Naive thymus-derived CD4-positive, alpha-beta T cell (primary cell): ENCODE data around the gene RAB44. TPM values are rescaled to one million over a fixed set of nuclear protein-coding genes. Genes with fewer than 3 reads are reported as not detected.

Experiments used
- ATAC-seq: fragments of 150-1000 bp; cut with Tn5 transposase; 2 replicates; pipeline ENCODE4 v1.10.0; 2021; ENCODE audit warnings: mild to moderate bottlenecking, moderate library complexity
- CTCF ChIA-PET: fragments of 350-600 bp; sonication (Branson Sonifier 250); formaldehyde crosslinking; loops from one replicate; lab custom pipeline; 2021; ENCODE audit warnings: antibody characterized with exemption; lab: Charles Lee
- POLR2A ChIA-PET: fragments of 350-600 bp; sonication (Branson Sonifier 250); formaldehyde crosslinking; loops from one replicate; lab custom pipeline; 2021; ENCODE audit warnings: antibody characterized with exemption, inconsistent platforms; lab: Charles Lee
- DNase-seq, 9 donors: peaks; one replicate each; pipeline versions ENCODE4 v3.0.0 to v3.0.0-alpha.2; 2020 to 2022; ENCODE audit warnings: mixed read lengths in 1 of 9
- H3K27ac ChIP-seq: one replicate; pipeline ENCODE4 v1.7.0; 2013; ENCODE audit warnings: mild to moderate bottlenecking, low read depth, low read length, moderate library complexity
- H3K27me3 ChIP-seq, 2 donors: one replicate each; pipeline ENCODE4 v1.7.0; 2013; ENCODE audit warnings: low read length in 2 of 2, mild to moderate bottlenecking in 2 of 2, moderate library complexity in 2 of 2; ENCODE audit not compliant: control insufficient read depth in 2 of 2, insufficient read depth in 2 of 2
- H3K36me3 ChIP-seq, 3 experiments: 1 replicate in 2 of 3; 2 replicates in 1 of 3; pipeline ENCODE4 v1.7.0; 2013; ENCODE audit warnings: low read length in 3 of 3, mild to moderate bottlenecking in 3 of 3, moderate library complexity in 1 of 3; ENCODE audit not compliant: insufficient read depth in 3 of 3, control insufficient read depth in 2 of 3
- H3K4me1 ChIP-seq, 2 donors: one replicate each; pipeline ENCODE4 v1.7.0; 2013; ENCODE audit warnings: low read length in 2 of 2, mild to moderate bottlenecking in 2 of 2, moderate library complexity in 1 of 2; ENCODE audit not compliant: control insufficient read depth in 2 of 2, insufficient read depth in 2 of 2
- H3K4me3 ChIP-seq: 2 replicates; pipeline ENCODE4 v1.7.0; 2013; ENCODE audit warnings: mild to moderate bottlenecking, low read length
- H3K9me3 ChIP-seq, 3 experiments: 1 replicate in 2 of 3; 2 replicates in 1 of 3; pipeline ENCODE4 v1.7.0; 2013; ENCODE audit warnings: low read length in 3 of 3; ENCODE audit not compliant: control insufficient read depth in 2 of 3
- H3K27ac Mint-ChIP-seq, 9 donors: one replicate each; pipeline ENCODE4 v1.8.0; 2020 to 2022; ENCODE audit warnings: mixed read lengths in 9 of 9, mild to moderate bottlenecking in 8 of 9, moderate library complexity in 5 of 9, inconsistent platforms in 2 of 9
- H3K27me3 Mint-ChIP-seq, 5 donors: one replicate each; pipeline ENCODE4 v1.8.0; 2021 to 2022; ENCODE audit warnings: mixed read lengths in 5 of 5, mild to moderate bottlenecking in 1 of 5
- H3K36me3 Mint-ChIP-seq, 5 donors: one replicate each; pipeline ENCODE4 v1.8.0; 2020 to 2022; ENCODE audit warnings: mixed read lengths in 5 of 5, mild to moderate bottlenecking in 3 of 5, inconsistent platforms in 1 of 5
- H3K4me1 Mint-ChIP-seq, 7 donors: one replicate each; pipeline ENCODE4 v1.8.0; 2020 to 2022; ENCODE audit warnings: mixed read lengths in 7 of 7, mild to moderate bottlenecking in 3 of 7, inconsistent platforms in 1 of 7
- H3K4me3 Mint-ChIP-seq, 10 donors: one replicate each; pipeline ENCODE4 v1.8.0; 2020 to 2022; ENCODE audit warnings: mild to moderate bottlenecking in 10 of 10, mixed read lengths in 10 of 10, moderate library complexity in 6 of 10, inconsistent platforms in 2 of 10
- H3K9me3 Mint-ChIP-seq, 11 donors: one replicate each; pipeline ENCODE4 v1.8.0; 2020 to 2022; ENCODE audit warnings: mixed read lengths in 11 of 11, mild to moderate bottlenecking in 4 of 11, inconsistent platforms in 1 of 11, moderate library complexity in 1 of 11
- intact Hi-C, 2 donors: fragments of 100-400 bp; cut with micrococcal nuclease; formaldehyde crosslinking; loops; one replicate each; pipeline ENCODE4 v1.15.1; 2023
- polyA plus RNA-seq, 2 donors: library from polyadenylated mRNA; unstranded; fragments of 300-500 nt; fragmentation: Illumina TruSeq; gene quantifications; one replicate each; pipeline ENCODE4 v1.2.3, GENCODE V29; 2021
- total RNA-seq, 6 experiments: library from RNA in 5 of 6; stranded (reverse) in 5 of 6; gene quantifications; 1 replicate in 5 of 6; 2 replicates in 1 of 6; pipeline ENCODE4 v1.2.3 and lab custom pipeline; 2021 to 2026

RAB44 gene
- total and polyA plus RNA-seq, 7 experiments from 2014 or later: 0.07 to 10.1 (median 1.8) TPM; not detected in 4

DNA sequence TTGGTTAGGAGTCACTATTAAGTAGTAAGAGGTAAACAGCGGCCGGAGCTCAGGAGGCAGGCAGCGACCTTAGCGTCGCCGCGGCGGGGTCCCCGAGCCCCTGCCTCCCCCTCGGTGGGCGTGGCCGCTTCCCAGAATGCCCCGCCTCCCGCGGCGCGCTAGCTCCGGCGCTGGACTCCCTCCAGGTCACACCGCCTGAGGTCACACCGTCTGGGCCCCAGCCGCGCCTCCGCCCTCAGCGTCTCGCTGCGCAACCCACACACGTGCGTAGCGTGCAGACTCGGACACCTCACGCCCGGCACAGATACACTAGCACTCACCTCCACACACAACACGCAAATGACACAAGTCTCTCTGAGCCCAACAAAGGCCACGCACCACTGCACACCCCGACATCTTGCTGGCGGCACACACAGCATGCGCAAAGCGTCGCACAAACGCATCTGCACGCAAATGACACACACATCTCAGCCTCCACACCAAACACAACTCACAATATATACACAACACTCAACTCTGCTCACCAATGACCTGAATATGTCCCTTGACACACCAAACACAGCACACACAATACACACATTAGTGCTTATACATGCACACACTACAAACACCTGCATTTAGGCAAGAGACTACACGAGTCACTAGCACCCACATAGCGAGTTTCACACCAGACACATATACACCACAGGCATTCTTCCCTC lies 36.7 kb upstream of the RAB44 start:
- intact Hi-C loops: no loop called here
- H3K27me3 Mint-ChIP-seq: peaks cover 10 to 46% (median 30%) of the 10 kb centered on the region in 5 donors
- no peak overlapping the region for H3K4me3 Mint-ChIP-seq
- no peak overlapping the region for H3K27ac ChIP-seq
- no peaks in the 10 kb centered on the region for H3K9me3 ChIP-seq
- no peaks in the 10 kb centered on the region for H3K36me3 Mint-ChIP-seq
- H3K27me3 ChIP-seq: no peaks in the 10 kb centered on the region
- H3K36me3 ChIP-seq: no peaks in the 10 kb centered on the region
- peaks cover 0 to 1% (median 0%) of the 10 kb centered on the region in 11 donors for H3K9me3 Mint-ChIP-seq
- ChIA-PET CTCF (interaction anchor here (0.7 kb wide), 1 partner anchor 368 kb away, joined by 3 read pairs; no protein-coding TSS in a partner anchor), POLR2A (interaction anchor here (0.6 to 1.2 kb wide), 2 partner anchors 19 to 420 kb away, joined by 3 read pairs; no protein-coding TSS in a partner anchor)
- ATAC-seq (peak; percentile 10), DNase-seq (peak in 1 of 9 donors; percentile 33)
- H3K27ac Mint-ChIP-seq: no peak overlapping the region
- H3K4me1 ChIP-seq: peaks cover 0 to 17% of the 10 kb centered on the region in 2 donors
- H3K4me3 ChIP-seq: no peak overlapping the region
- peaks cover 0 to 23% (median 16%) of the 10 kb centered on the region in 7 donors for H3K4me1 Mint-ChIP-seq

DNA sequence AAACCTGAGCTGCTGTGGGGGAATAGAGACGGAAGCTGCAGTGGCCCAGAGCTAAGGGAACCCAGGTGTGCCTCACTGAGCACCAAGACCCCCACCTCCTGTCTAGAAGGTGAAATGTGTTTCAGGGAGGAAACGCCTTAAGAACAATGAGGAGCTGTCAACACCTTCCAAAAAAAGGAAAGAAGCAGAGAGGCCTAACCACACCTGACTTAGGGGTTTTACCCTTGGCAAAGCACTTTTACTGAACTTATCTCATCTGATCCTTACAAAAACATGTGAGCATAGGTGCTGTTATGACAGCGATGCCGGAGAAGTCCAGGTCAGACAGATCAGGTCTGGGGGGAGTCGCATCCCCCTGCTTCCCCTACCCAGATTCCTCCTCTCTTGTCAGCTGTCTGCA lies 35.2 kb upstream of the RAB44 start:
- Mint-ChIP-seq H3K36me3 (no peaks in the 10 kb centered on the region), H3K4me1 (peaks cover 0 to 20% (median 16%) of the 10 kb centered on the region in 7 donors), H3K4me3 (peak overlapping the region; percentile 13 to 66 (median 51)), H3K27me3 (peaks cover 10 to 37% (median 17%) of the 10 kb centered on the region in 5 donors), H3K27ac (peak overlapping the region in 6 of 9 donors; percentile 14 to 80 (median 65)), H3K9me3 (peaks cover 0 to 1% (median 0%) of the 10 kb centered on the region in 11 donors)
- peak in 7 of 9 donors; percentile 16 to 38 (median 24) for DNase-seq
- intact Hi-C loops: loop anchor here in 1 of 2 donors (1.0 kb wide), 2 partner anchors 18 to 39 kb away; no protein-coding TSS in a partner anchor
- Histone ChIP-seq H3K27me3 (no peaks in the 10 kb centered on the region), H3K4me1 (peaks cover 0 to 17% of the 10 kb centered on the region in 2 donors), H3K4me3 (no peak overlapping the region), H3K27ac (no peak overlapping the region), H3K9me3 (no peaks in the 10 kb centered on the region), H3K36me3 (no peaks in the 10 kb centered on the region)
- ATAC-seq: peak; percentile 60
- ChIA-PET CTCF (interaction anchor here (1.1 to 1.7 kb wide), 4 partner anchors 9 to 47 kb away, joined by 3 to 7 read pairs (median 6); no protein-coding TSS in a partner anchor), POLR2A (interaction anchor here (0.8 to 1.0 kb wide), 3 partner anchors 9 to 50 kb away, joined by 3 to 4 read pairs (median 3); no protein-coding TSS in a partner anchor)

DNA sequence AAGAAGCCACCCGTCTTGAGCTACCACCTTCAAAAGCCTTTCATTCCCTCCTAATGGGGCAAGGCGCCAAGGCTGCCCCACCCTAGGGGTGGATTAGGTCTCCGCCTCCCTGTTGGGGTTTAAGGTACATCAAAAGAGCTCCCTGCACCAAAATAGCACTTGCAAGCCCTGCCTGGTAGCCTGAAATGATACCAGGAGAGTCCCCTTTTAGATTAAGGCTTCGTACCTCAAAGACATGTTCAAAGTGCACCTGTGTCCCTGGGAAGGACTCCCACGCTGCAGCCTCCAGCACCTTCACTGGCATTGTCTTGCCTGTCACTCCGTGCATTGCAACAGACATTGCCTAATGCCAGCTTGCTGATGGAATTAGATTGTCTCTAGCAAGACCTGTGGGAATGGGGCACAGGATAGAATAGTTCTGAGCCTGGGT lies 34.8 kb upstream of the RAB44 start:
- H3K27me3 Mint-ChIP-seq: peaks cover 10 to 33% (median 13%) of the 10 kb centered on the region in 5 donors
- H3K36me3 Mint-ChIP-seq: no peaks in the 10 kb centered on the region
- H3K27ac Mint-ChIP-seq: peak overlapping the region in 5 of 9 donors; percentile 35 to 80 (median 67)
- ChIA-PET POLR2A (interaction anchor here (0.6 to 1.0 kb wide), 3 partner anchors 10 to 1258 kb away, joined by 3 read pairs; no protein-coding TSS in a partner anchor), CTCF (interaction anchor here (1.1 to 1.7 kb wide), 4 partner anchors 9 to 48 kb away, joined by 3 to 7 read pairs (median 6); no protein-coding TSS in a partner anchor)
- peak overlapping the region; percentile 13 to 66 (median 50) for H3K4me3 Mint-ChIP-seq
- no peaks in the 10 kb centered on the region for H3K36me3 ChIP-seq
- H3K27me3 ChIP-seq: no peaks in the 10 kb centered on the region
- H3K4me1 Mint-ChIP-seq: peaks cover 0 to 20% (median 16%) of the 10 kb centered on the region in 7 donors
- ATAC-seq (peak; percentile 49), DNase-seq (peak in 4 of 9 donors; percentile 16 to 50 (median 21))
- no peaks in the 10 kb centered on the region for H3K9me3 ChIP-seq
- intact Hi-C loops: loop anchor here in 1 of 2 donors (1.0 kb wide), 2 partner anchors 17 to 40 kb away; no protein-coding TSS in a partner anchor
- peaks cover 0 to 17% of the 10 kb centered on the region in 2 donors for H3K4me1 ChIP-seq
- no peak overlapping the region for H3K4me3 ChIP-seq
- no peak overlapping the region for H3K27ac ChIP-seq
- H3K9me3 Mint-ChIP-seq: peaks cover 0 to 1% (median 0%) of the 10 kb centered on the region in 11 donors

DNA sequence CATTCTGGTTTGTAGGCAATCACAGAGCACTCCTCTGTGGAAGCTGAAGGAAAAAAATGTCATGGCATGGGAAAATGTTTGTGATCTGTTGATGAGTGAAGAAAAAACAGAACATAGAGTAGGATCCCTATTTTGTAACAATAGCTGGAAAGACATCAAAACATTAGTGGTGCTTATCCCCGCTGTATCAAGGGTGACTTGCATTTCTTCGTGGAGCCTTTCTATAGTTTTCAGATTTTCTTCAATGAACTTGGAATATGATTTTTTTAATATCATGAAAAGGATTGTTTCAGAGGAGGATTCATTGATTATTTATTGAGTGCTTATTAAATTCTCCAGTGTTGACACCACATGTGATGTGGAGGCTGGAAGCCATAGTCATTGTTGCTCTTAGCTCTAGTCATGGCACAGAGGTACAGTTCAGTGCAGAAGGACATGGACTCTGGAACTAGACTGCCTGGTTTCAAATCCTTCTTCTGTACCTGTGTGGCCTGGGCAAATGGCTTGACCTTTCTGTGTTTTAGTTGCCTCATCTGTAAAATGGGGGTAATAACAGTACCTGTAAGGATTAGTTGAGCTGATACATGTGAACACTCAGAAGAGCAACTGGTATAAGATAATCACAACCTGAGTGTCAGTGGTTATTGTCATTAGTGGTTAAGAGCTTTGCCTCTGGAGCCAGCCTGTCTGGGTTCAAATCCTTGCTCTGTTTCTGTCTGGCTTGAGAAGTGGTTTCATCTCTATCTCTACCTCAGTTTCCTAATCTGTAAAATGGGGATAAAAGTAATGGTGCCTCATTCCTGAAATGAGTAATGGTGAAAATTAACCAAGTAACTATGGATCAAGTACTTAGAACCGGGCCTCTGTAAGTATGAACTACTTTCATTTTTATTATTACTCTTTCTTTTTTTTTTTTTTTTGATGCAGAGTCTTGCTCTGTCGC lies 33.9 kb upstream of the RAB44 start:
- no peaks in the 10 kb centered on the region for H3K9me3 ChIP-seq
- no peak for DNase-seq
- Mint-ChIP-seq H3K27ac (peak overlapping the region in 1 of 9 donors; percentile 30), H3K27me3 (peaks cover 9 to 24% (median 11%) of the 10 kb centered on the region in 5 donors), H3K36me3 (no peaks in the 10 kb centered on the region), H3K4me3 (peak overlapping the region in 4 of 10 donors; percentile 21 to 65 (median 48)), H3K4me1 (peaks cover 0 to 24% (median 16%) of the 10 kb centered on the region in 7 donors), H3K9me3 (peaks cover 0 to 1% (median 0%) of the 10 kb centered on the region in 11 donors)
- no peak for ATAC-seq
- POLR2A ChIA-PET: interaction anchor here (0.6 kb wide), 2 partner anchors 71 to 1259 kb away, joined by 3 read pairs; no protein-coding TSS in a partner anchor
- H3K4me1 ChIP-seq: peaks cover 0 to 17% of the 10 kb centered on the region in 2 donors
- intact Hi-C loops: no loop called here
- no peak overlapping the region for H3K27ac ChIP-seq
- no peaks in the 10 kb centered on the region for H3K36me3 ChIP-seq
- no peaks in the 10 kb centered on the region for H3K27me3 ChIP-seq
- no peak overlapping the region for H3K4me3 ChIP-seq
- CTCF ChIA-PET: interaction anchor here (1.2 to 1.7 kb wide), 2 partner anchors 10 to 41 kb away, joined by 5 to 6 read pairs; no protein-coding TSS in a partner anchor

DNA sequence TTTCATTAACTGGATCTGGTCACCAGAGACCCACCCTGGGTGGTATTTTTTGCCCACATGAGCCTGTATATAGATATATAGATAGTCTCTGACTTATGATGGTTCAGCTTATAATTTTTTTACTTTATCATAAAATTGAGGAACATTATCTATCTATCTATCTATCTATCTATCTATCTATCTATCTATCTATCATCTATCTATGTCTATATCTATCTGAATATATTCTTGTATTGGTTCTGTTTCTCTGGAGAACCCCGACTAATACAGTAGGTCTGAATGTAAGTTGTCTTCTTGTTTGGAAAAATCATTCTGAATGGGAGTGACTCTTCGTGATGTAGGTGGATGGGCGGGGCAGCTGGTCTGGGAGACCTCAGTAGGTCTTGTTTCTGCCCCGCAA lies 32.4 kb upstream of the RAB44 start:
- H3K36me3 Mint-ChIP-seq: no peaks in the 10 kb centered on the region
- H3K4me3 Mint-ChIP-seq: no peak overlapping the region
- intact Hi-C loops: no loop called here
- POLR2A ChIA-PET: no interaction called here
- peaks cover 0 to 1% (median 0%) of the 10 kb centered on the region in 11 donors for H3K9me3 Mint-ChIP-seq
- no peak overlapping the region for H3K4me3 ChIP-seq
- peaks cover 0 to 24% (median 16%) of the 10 kb centered on the region in 7 donors for H3K4me1 Mint-ChIP-seq
- no peaks in the 10 kb centered on the region for H3K36me3 ChIP-seq
- no peak for DNase-seq
- H3K27me3 Mint-ChIP-seq: peaks cover 0 to 10% (median 1%) of the 10 kb centered on the region in 5 donors
- no peaks in the 10 kb centered on the region for H3K9me3 ChIP-seq
- H3K4me1 ChIP-seq: peaks cover 0 to 17% of the 10 kb centered on the region in 2 donors
- no peak for ATAC-seq
- H3K27ac ChIP-seq: no peak overlapping the region
- CTCF ChIA-PET: no interaction called here
- H3K27me3 ChIP-seq: no peaks in the 10 kb centered on the region
- no peak overlapping the region for H3K27ac Mint-ChIP-seq
